Measurements from ENCODE around the gene ANKFY1. TPM values are rescaled to one million over a fixed set of nuclear protein-coding genes. Genes with fewer than 3 reads are reported as not detected.
A peak's percentile ranks its signal among the peaks of the same experiment; 100 is the strongest.

The ANKFY1 gene
- polyA plus RNA-seq, 3 donors = 13.5 to 46.1 (median 21.7) TPM

GRCh38 chr17:4175921-4176807, 87.6 kb downstream of the ANKFY1 start:
- Histone ChIP-seq H3K36me3 (replicated peaks in 1 of 2; ENCODE audit: control insufficient read depth in 1 of 2, insufficient read depth in 2 of 2, low read length in 2 of 2) (peaks cover 97 to 100% of the 10 kb centered on the region in 2 donors), H3K4me1 (ENCODE audit: control insufficient read depth in 1 of 2, insufficient read depth in 2 of 2, low read length in 2 of 2) (no peaks in the 10 kb centered on the region), H3K4me3 (replicated peaks in 1 of 3; ENCODE audit: low read depth in 2 of 3, low read length in 3 of 3) (no peak overlapping the region), H3K4me2 (replicated peaks; ENCODE audit: extremely low read depth, low read length, poor library complexity, severe bottlenecking) (no peak overlapping the region), H3K27ac (ENCODE audit: low read depth in 1 of 2, low read length in 2 of 2) (no peak overlapping the region), H4K20me1 (ENCODE audit: insufficient read depth, low read length) (peaks cover 33% of the 10 kb centered on the region), H3K9ac (ENCODE audit: insufficient read depth, low read length, poor library complexity, severe bottlenecking) (no peak overlapping the region), H3K79me2 (ENCODE audit: insufficient read depth, low read length) (no peaks in the 10 kb centered on the region), H2AFZ (ENCODE audit: insufficient read depth, low read depth, low read length, poor library complexity, severe bottlenecking) (no peak overlapping the region), H3K27me3 (ENCODE audit: control insufficient read depth in 2 of 2, insufficient read depth in 2 of 2, low read length in 2 of 2) (no peaks in the 10 kb centered on the region), H3K9me3 (replicated peaks in 1 of 2; ENCODE audit: control insufficient read depth in 1 of 2, insufficient read depth in 1 of 2, low read length in 2 of 2) (no peaks in the 10 kb centered on the region)
- intact Hi-C loops (cut with micrococcal nuclease) = no loop called here
- no peak for TF ChIP-seq CTCF (IDR thresholded peaks at IDR 0.05)
- no peaks in the 10 kb centered on the region for H3K9me3 Mint-ChIP-seq
- no peak for DNase-seq
- H3K27me3 Mint-ChIP-seq (ENCODE audit: low read depth in 3 of 3) = no peaks in the 10 kb centered on the region
- peaks cover 92 to 100% of the 10 kb centered on the region in 2 donors for H3K36me3 Mint-ChIP-seq
- H3K4me3 Mint-ChIP-seq = peak overlapping the region in 1 of 2 donors; percentile 0
- 85% methylated on average over 19 of the region's 25 CpGs for WGBS (ENCODE audit: insufficient coverage)
- H3K4me1 Mint-ChIP-seq = peaks cover 7% of the 10 kb centered on the region
- peak overlapping the region in 1 of 7 donors; percentile 68 for H3K27ac Mint-ChIP-seq

GRCh38 chr17:4174556-4174955, 89.2 kb downstream of the ANKFY1 start:
- peaks cover 96 to 100% of the 10 kb centered on the region in 2 donors for H3K36me3 Mint-ChIP-seq
- Histone ChIP-seq H3K4me2 (replicated peaks; ENCODE audit: extremely low read depth, low read length, poor library complexity, severe bottlenecking) (no peak overlapping the region), H3K4me1 (ENCODE audit: control insufficient read depth in 1 of 2, insufficient read depth in 2 of 2, low read length in 2 of 2) (no peaks in the 10 kb centered on the region), H3K27ac (ENCODE audit: low read depth in 1 of 2, low read length in 2 of 2) (no peak overlapping the region), H3K79me2 (ENCODE audit: insufficient read depth, low read length) (no peaks in the 10 kb centered on the region), H2AFZ (ENCODE audit: insufficient read depth, low read depth, low read length, poor library complexity, severe bottlenecking) (no peak overlapping the region), H3K9ac (ENCODE audit: insufficient read depth, low read length, poor library complexity, severe bottlenecking) (no peak overlapping the region), H3K9me3 (replicated peaks in 1 of 2; ENCODE audit: control insufficient read depth in 1 of 2, insufficient read depth in 1 of 2, low read length in 2 of 2) (no peaks in the 10 kb centered on the region), H4K20me1 (ENCODE audit: insufficient read depth, low read length) (peaks cover 33% of the 10 kb centered on the region), H3K4me3 (replicated peaks in 1 of 3; ENCODE audit: low read depth in 2 of 3, low read length in 3 of 3) (no peak overlapping the region), H3K36me3 (replicated peaks in 1 of 2; ENCODE audit: control insufficient read depth in 1 of 2, insufficient read depth in 2 of 2, low read length in 2 of 2) (peaks cover 98 to 100% of the 10 kb centered on the region in 2 donors), H3K27me3 (ENCODE audit: control insufficient read depth in 2 of 2, insufficient read depth in 2 of 2, low read length in 2 of 2) (no peaks in the 10 kb centered on the region)
- H3K27ac Mint-ChIP-seq = no peak overlapping the region
- H3K4me1 Mint-ChIP-seq = peaks cover 7% of the 10 kb centered on the region
- TF ChIP-seq CTCF (IDR thresholded peaks at IDR 0.05) = no peak
- H3K4me3 Mint-ChIP-seq = no peak overlapping the region
- WGBS (ENCODE audit: insufficient coverage) = 93% methylated on average over 2 of the region's 3 CpGs
- DNase-seq = no peak
- intact Hi-C loops (cut with micrococcal nuclease) = no loop called here
- H3K9me3 Mint-ChIP-seq = no peaks in the 10 kb centered on the region
- no peaks in the 10 kb centered on the region for H3K27me3 Mint-ChIP-seq (ENCODE audit: low read depth in 3 of 3)
